IPS-NIHi11 (cell line): ENCODE measurements around the gene PIK3CD.
"Not testable (repeated sequence)": the region's sequence is repeated elsewhere in the genome, so short reads cannot be mapped to it uniquely, and the experiment has no call there.

Source experiments
- DNase-seq: peaks from one replicate; pipeline ENCODE4 v3.0.0; 2012; ENCODE audit warnings: mixed read lengths, low spot score

The PIK3CD gene

GRCh38 chr1:9621032-9621431 is 30.5 kb upstream of the PIK3CD start:
- DNase-seq, result no peak

GRCh38 chr1:9624081-9624480 is 27.4 kb upstream of the PIK3CD start:
- no peak for DNase-seq

DNA sequence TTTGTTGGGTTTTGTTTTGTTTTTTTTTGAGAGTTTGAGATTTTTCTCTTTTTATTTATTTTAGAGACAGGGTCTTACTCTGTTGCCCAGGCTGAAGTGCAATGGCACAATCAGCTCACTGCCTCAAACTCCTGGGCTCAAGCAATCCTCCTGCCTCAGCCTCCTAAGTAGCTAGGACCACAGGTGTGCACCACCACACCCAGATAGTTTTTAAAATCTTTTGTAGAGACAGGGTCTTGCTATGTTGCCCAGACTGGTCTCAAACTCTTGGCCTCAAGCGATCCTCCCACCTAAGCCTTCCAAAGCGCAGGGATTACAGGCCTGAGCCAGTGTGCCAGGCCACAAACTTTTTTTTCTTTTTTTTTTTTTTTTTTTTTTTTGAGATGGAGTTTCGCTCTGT is 26.5 kb upstream of the PIK3CD start:
- DNase-seq, result not testable (repeated sequence)

GRCh38 chr1:9626201-9626608 is 25.3 kb upstream of the PIK3CD start:
- no peak for DNase-seq

- DNase-seq, result no peak
These were observed 22.7 kb upstream of the PIK3CD start for GRCh38 chr1:9628541-9629444.

- no peak for DNase-seq
These were observed 21.9 kb upstream of the PIK3CD start for GRCh38 chr1:9629445-9630201.

- DNase-seq, result no peak
These were observed 21.0 kb upstream of the PIK3CD start for GRCh38 chr1:9630331-9631111.

DNA sequence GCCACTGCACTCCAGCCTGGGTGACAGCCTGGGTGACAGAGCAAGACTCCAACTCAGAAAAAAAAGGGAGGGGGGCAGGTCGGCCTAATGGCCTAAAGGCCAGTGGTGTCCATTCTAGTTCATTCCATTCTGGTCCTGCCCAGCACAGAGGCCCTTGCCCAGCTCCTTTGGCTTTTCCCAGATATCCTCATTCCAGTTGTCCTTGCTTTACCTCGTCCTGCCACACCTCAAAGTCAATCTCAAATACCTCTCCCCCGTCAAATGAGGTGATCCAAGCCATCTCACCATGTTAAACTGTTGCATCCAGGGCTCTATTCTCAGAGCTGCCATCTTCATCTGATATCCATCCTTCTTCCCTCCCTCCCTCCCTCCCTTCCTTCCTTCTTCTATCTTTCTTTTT is 19.9 kb upstream of the PIK3CD start:
- DNase-seq, result no peak

DNA sequence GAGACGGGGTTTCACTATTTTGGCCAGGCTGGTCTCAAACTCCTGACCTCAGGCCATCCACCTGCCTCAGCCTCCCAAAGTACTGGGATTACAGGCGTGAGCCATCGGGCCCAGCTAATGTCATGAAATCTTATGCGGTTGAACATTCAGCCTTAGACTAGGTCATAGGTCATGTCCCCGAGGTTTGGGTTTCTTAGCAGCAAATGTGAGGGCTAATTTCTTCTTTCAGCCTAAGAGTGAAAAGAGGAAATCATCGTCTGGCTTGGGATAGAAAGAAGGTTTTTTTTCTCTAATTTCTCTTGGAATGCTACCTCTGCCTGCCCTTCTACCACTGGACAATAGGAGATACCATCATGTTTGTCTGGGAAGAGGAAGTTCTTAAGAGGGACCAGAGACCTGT is 18.0 kb upstream of the PIK3CD start:
- DNase-seq, result no peak

- no peak for DNase-seq
These were observed 16.9 kb upstream of the PIK3CD start for GRCh38 chr1:9634582-9634981.

- no peak for DNase-seq
These were observed 12.3 kb upstream of the PIK3CD start for GRCh38 chr1:9639227-9639626.

DNA sequence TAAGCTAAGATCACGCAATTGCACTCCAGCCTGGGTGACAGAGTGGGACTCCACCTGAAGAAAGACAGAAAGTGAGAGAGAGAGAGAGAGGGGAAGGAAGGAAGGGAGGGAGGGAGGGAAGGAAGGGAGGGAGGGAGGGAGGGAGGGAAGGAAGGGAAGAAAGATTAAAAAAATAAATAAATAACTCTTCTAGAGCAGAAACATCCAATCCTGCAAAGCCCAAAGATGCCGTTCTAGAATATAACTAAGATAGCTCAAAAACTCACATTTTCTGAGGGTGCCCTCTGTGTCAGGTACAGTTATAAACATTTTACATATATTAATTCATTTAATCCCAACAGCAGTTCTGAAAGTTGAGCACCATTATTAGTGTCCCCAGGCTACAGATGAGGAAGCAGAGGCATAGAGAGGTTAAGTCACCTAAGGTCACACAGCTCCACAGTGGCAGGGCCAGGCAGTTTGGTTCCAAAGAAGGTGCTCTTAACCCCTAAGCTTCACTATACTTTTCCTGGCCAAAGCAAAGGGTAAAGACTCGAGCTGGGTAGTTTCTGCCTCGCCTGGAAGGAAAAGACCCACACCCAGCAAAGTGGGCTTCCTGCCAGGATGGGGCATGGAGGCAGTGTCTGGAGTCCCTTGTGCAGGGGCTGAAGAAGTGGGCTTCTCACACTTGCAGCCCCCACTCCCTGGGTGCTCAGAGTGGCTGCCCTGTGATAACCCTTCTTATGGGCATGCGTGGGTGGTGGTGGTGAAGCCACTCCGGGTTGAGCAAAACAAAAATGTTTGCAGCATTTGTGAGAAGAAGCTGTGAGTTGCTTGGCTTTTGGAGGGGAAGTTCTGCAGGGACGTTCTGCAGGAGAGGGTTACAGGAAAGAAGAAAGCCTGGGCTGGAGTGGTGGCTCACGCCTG is 7.9 kb upstream of the PIK3CD start:
- no peak for DNase-seq

DNA sequence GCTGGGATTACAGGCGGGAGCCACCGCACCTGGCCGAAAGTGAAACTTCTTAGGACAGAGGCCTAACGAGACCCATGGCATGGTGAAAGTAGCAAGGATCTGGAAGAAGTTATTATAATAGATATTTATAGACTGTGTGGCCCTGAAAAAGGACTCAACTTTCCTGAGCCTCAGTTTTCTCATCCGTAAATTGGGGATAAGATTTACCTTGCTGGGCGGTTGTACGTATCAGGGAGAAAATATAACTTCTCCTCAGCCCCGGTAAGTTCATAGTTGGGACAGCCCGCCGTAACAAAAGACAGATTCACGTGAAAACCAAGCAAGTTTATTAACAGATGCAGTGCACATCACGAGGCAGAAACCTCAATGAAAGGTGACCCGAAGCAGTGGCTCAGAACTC is 5.5 kb upstream of the PIK3CD start:
- DNase-seq, result no peak

- no peak for DNase-seq
These were observed 3.4 kb upstream of the PIK3CD start for GRCh38 chr1:9648171-9648570.

DNA sequence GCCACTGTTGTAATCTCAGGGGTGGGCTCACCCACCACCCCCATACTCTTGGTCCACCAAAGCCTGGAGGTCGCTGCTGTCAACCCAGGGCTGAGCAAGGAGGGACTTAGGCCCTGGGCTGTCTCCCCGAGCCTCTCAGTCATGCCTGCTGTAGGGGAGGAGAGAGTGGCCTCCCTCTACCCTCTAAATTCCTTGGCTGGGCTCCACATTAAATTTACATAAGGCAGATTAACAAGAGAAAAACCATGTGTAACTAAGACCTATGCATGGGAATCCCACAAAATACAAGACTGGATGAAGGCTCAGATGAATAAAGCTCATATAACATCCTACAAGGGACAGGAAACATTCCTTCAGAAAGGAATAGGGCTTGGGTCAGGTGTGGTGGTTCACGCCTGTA is 1.8 kb upstream of the PIK3CD start:
- DNase-seq, result no peak

- no peak for DNase-seq
These were observed 339 bp upstream of the PIK3CD start for GRCh38 chr1:9651220-9651564.

- DNase-seq, result peak; percentile 63
These were observed 1.1 kb downstream of the PIK3CD start for GRCh38 chr1:9652379-9653209.

DNA sequence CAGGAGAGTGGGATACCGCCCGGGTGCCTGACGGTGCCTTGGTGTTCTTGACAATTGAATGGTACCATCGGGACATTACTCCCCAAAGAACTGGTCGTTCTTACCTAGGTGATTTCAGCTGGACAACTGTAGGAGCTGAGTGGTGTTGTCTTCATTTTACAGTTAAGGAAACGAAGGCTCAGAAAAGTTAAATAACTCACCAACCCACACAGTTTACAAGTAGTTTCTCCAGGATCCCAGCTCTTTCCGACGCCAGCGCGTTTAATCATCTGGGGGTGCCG is 1.6 kb downstream of the PIK3CD start:
- DNase-seq, result no peak

DNA sequence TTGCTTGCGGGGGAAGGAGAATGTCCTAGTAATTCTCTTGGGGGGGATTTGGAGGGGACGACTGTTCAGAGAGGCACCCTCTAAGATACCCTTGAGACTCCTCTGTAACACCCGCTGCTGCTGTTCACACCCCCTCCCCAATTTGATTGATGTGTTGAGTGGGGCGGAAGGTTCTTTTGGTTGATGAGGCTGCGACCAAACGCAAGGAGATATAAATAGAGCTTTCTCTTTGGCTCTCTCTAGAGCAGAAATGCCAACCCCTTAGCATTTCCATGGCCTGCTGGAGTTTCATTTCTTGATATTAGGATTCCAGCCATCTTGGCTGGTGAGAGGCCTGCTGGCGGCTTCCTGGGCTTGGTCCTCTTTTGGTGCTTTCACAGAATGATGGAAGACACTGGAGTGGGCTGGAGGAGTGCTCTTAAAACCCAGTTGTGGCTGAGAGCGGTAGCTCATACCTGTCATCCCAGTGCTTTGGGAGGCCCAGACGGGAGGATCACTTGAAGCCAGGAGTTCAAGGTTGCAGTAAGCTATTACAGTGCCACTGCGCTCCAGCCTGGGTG is 2.0 kb downstream of the PIK3CD start:
- DNase-seq, result no peak

GRCh38 chr1:9654051-9654833 is 2.7 kb downstream of the PIK3CD start:
- no peak for DNase-seq
